Lower lobe of right lung (tissue), 2 donors: ENCODE data around the gene ETV6. TPM values are rescaled to one million over a fixed set of nuclear protein-coding genes. Genes with fewer than 3 reads are reported as not detected.

Source experiments
- ATAC-seq, 2 donors: fragments of 200-7000 bp; cut with Tn5 transposase; one replicate each; pipeline ENCODE4 v1.9.1; 2020 to 2022; ENCODE audit warnings: mild to moderate bottlenecking in 2 of 2, moderate library complexity in 2 of 2
- DNase-seq: peaks from one replicate; pipeline ENCODE4 v3.0.0-alpha.2; 2020
- H3K27ac ChIP-seq: fragments of 200-600 bp; one replicate; pipeline ENCODE4 v1.8.0; 2022
- H3K27me3 ChIP-seq: fragments of 200-600 bp; one replicate; pipeline ENCODE4 v1.8.0; 2022; ENCODE audit warnings: low read depth
- H3K36me3 ChIP-seq: fragments of 200-600 bp; one replicate; pipeline ENCODE4 v1.8.0; 2022; ENCODE audit warnings: mild to moderate bottlenecking
- H3K4me1 ChIP-seq: fragments of 200-600 bp; one replicate; pipeline ENCODE4 v1.8.0; 2022
- H3K4me3 ChIP-seq: fragments of 200-600 bp; one replicate; pipeline ENCODE4 v1.8.0; 2022; ENCODE audit warnings: mild to moderate bottlenecking
- H3K9me3 ChIP-seq: fragments of 200-600 bp; one replicate; pipeline ENCODE4 v1.8.0; 2022
- intact Hi-C: fragments of 100-400 bp; cut with DNase I; formaldehyde crosslinking; loops from one replicate; pipeline ENCODE4 v1.11.0; 2022
- total RNA-seq: library from RNA; stranded (reverse); fragmentation: NEBNext Ultra II Directional; extraction: Animal tissue kit (Norgen Biotek cat#: 25700); gene quantifications from one replicate; pipeline ENCODE4 v1.2.1, GENCODE V29; 2021
- TF ChIP-seq, protein P1 (sequence below): fragments of 200-600 bp; IDR thresholded peaks from one replicate; pipeline ENCODE4 v1.8.0; 2022; ENCODE audit warnings: antibody characterized with exemption, mild to moderate bottlenecking
- donor health status: DM: no; HTN: yes; CAD: no; lungs with severe emphysema.

The ETV6 gene
- total RNA-seq, 1 donor from 2014 or later, result 48.4 TPM

DNA sequence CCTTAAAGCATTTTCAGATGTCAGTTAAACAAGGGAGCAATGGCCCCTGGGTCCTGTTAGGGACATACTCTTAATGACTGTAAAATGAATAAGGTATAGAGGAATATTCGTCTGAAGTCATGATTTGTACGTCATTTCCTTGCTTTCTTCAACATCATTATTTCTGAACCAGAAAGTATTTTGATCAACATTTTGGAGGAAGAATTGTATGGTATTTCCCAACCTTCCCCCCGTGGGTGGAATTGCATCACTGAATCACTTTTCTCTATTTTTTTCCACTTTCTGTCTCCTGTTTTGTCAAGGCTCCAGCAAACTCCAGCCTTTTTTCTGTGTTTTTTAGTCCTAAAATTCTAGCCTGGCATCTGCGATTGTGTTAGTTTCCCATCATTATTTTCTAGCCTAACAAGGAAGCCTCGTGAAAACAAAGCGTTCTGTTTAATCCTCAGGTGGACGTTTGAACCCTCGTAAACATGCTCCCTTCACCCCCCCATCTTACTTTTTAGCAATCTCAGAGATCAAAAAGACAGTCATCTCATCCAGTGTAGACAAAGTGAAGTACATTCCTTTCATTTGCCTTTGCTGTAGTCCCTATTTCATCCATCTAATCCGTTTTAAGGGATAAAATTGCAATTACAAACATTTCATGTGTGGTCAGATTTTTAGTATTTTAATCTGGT, 62.3 kb downstream of the ETV6 start:
- Histone ChIP-seq H3K4me3 (no peak overlapping the region), H3K27ac (peak overlapping the region; percentile 21), H3K4me1 (peaks cover 41% of the 10 kb centered on the region), H3K9me3 (no peaks in the 10 kb centered on the region), H3K27me3 (no peaks in the 10 kb centered on the region), H3K36me3 (no peaks in the 10 kb centered on the region)
- intact Hi-C loops, result no loop called here
- ATAC-seq (no peak), DNase-seq (no peak)
- TF ChIP-seq, protein P1, sequence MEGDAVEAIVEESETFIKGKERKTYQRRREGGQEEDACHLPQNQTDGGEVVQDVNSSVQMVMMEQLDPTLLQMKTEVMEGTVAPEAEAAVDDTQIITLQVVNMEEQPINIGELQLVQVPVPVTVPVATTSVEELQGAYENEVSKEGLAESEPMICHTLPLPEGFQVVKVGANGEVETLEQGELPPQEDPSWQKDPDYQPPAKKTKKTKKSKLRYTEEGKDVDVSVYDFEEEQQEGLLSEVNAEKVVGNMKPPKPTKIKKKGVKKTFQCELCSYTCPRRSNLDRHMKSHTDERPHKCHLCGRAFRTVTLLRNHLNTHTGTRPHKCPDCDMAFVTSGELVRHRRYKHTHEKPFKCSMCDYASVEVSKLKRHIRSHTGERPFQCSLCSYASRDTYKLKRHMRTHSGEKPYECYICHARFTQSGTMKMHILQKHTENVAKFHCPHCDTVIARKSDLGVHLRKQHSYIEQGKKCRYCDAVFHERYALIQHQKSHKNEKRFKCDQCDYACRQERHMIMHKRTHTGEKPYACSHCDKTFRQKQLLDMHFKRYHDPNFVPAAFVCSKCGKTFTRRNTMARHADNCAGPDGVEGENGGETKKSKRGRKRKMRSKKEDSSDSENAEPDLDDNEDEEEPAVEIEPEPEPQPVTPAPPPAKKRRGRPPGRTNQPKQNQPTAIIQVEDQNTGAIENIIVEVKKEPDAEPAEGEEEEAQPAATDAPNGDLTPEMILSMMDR, result no peak

- DNase-seq, result no peak
- no peak overlapping the region for H3K27ac ChIP-seq
- no peaks in the 10 kb centered on the region for H3K36me3 ChIP-seq
- no peak overlapping the region for H3K4me3 ChIP-seq
- H3K4me1 ChIP-seq, result peaks cover 40% of the 10 kb centered on the region
- TF ChIP-seq, protein P1, result no peak
- intact Hi-C loops, result no loop called here
- H3K27me3 ChIP-seq, result no peaks in the 10 kb centered on the region
- ATAC-seq, result no peak
- H3K9me3 ChIP-seq, result no peaks in the 10 kb centered on the region
These were observed 63.0 kb downstream of the ETV6 start for GRCh38 chr12:11712491-11712890.

DNA sequence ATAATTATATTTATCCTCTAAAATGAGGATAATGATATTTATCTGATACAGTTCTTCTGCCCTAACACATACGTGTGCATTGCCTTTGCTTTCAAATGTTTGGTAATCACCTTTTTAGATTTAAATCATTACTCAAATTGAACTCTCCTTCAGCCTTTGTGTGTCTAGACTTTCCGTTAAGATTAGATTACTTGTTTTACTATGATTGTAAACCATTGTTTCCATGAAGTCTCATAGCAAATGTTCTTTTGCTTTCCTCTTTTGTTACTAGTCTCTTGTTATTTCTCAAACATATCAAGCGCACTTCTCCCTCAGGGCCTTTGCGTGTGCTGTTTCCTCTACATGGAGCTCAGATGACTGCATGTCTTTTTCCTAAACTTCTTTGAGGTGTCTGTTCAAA, 63.7 kb downstream of the ETV6 start:
- TF ChIP-seq, protein P1, result no peak
- no peak overlapping the region for H3K27ac ChIP-seq

DNA sequence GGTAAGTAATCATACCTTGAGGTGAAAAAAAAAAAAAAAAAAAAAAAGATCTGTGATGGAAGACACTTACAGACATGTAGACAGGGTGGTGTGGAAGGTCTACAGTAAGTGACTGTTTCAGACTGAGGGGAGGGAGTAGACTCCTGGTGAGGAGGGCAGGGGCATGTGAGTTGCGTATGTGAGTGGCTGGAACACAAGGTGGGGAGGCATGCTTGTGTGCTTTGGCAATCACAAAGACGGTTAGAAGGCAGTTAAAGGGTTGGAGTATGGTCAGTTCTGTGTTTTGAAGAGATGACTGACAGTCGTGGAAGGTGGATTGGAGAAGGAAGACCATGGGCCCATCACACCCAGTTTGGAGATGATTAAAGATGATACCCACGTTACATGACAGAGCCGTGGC, 65.2 kb downstream of the ETV6 start:
- intact Hi-C loops, result no loop called here
- no peak for ATAC-seq
- TF ChIP-seq, protein P1, result no peak
- Histone ChIP-seq H3K9me3 (no peaks in the 10 kb centered on the region), H3K4me1 (peaks cover 50% of the 10 kb centered on the region), H3K27me3 (no peaks in the 10 kb centered on the region), H3K4me3 (no peak overlapping the region), H3K36me3 (no peaks in the 10 kb centered on the region), H3K27ac (no peak overlapping the region)
- DNase-seq, result no peak

More for the DNA sequence above, 63.7 kb downstream of the ETV6 start:
- intact Hi-C loops, result no loop called here
- Histone ChIP-seq H3K4me3 (no peak overlapping the region), H3K9me3 (no peaks in the 10 kb centered on the region), H3K36me3 (no peaks in the 10 kb centered on the region), H3K27me3 (no peaks in the 10 kb centered on the region), H3K4me1 (peaks cover 39% of the 10 kb centered on the region)
- no peak for DNase-seq
- ATAC-seq, result no peak

GRCh38 chr12:11715621-11716020, 66.1 kb downstream of the ETV6 start:
- Histone ChIP-seq H3K9me3 (no peaks in the 10 kb centered on the region), H3K27ac (no peak overlapping the region), H3K36me3 (no peaks in the 10 kb centered on the region), H3K4me3 (no peak overlapping the region), H3K27me3 (no peaks in the 10 kb centered on the region), H3K4me1 (peaks cover 55% of the 10 kb centered on the region)
- intact Hi-C loops, result no loop called here
- ATAC-seq (no peak), DNase-seq (no peak)
- TF ChIP-seq, protein P1, result no peak
